Liver (tissue), 9 donors: ENCODE results near the gene TM9SF4. TPM values are rescaled to one million over a fixed set of nuclear protein-coding genes. Genes with fewer than 3 reads are reported as not detected.
"Not testable (repeated sequence)": the region's sequence is repeated elsewhere in the genome, so short reads cannot be mapped to it uniquely, and the experiment has no call there.

Experiments used
- DNase-seq: peaks from one replicate; pipeline ENCODE4 v3.0.0-alpha.2; 2017; ENCODE audit warnings: low spot score
- H3K27ac ChIP-seq, 2 donors: one replicate each; pipeline ENCODE4 v1.7.0; 2013; ENCODE audit warnings: inconsistent platforms in 2 of 2, low read length in 2 of 2, control low read depth in 1 of 2, low read depth in 1 of 2, mild to moderate bottlenecking in 1 of 2
- H3K27me3 ChIP-seq, 4 donors: one replicate each; pipeline versions ENCODE4 v1.6.1 to v1.7.0; 2013; ENCODE audit warnings: low read length in 3 of 4, inconsistent platforms in 1 of 4, mild to moderate bottlenecking in 1 of 4, moderate library complexity in 1 of 4; ENCODE audit not compliant: control insufficient read depth in 4 of 4, insufficient read depth in 4 of 4
- H3K36me3 ChIP-seq, 4 donors: one replicate each; pipeline versions ENCODE4 v1.6.1 to v1.7.0; 2013; ENCODE audit warnings: low read length in 3 of 4, mild to moderate bottlenecking in 3 of 4, low read depth in 1 of 4, moderate library complexity in 1 of 4; ENCODE audit not compliant: control insufficient read depth in 4 of 4, insufficient read depth in 3 of 4
- H3K4me1 ChIP-seq, 4 donors: one replicate each; pipeline versions ENCODE4 v1.6.1 to v1.7.0; 2013; ENCODE audit warnings: low read length in 3 of 4, mild to moderate bottlenecking in 3 of 4, moderate library complexity in 1 of 4; ENCODE audit not compliant: control insufficient read depth in 4 of 4, insufficient read depth in 4 of 4
- H3K4me3 ChIP-seq, 3 donors: one replicate each; pipeline versions ENCODE4 v1.6.1 to v1.7.0; 2013; ENCODE audit warnings: low read length in 3 of 3, control low read depth in 1 of 3, low read depth in 1 of 3, mild to moderate bottlenecking in 1 of 3
- H3K9ac ChIP-seq, 2 donors: one replicate each; pipeline ENCODE4 v1.7.0; 2013; ENCODE audit warnings: low read length in 2 of 2, mild to moderate bottlenecking in 2 of 2, moderate library complexity in 2 of 2, control low read depth in 1 of 2, low read depth in 1 of 2
- H3K9me3 ChIP-seq, 4 donors: one replicate each; pipeline versions ENCODE4 v1.6.1 to v1.7.0; 2013; ENCODE audit warnings: low read length in 3 of 4; ENCODE audit not compliant: control insufficient read depth in 4 of 4
- ATF3 ChIP-seq: IDR thresholded peaks from 2 replicates; pipeline ENCODE4 v1.6.1; 2016; ENCODE audit warnings: antibody characterized with exemption
- CTCF ChIP-seq: fragments of 150-350 bp; IDR thresholded peaks from 2 replicates; pipeline ENCODE4 v1.5.1; 2017; ENCODE audit warnings: improper control_type of control experiment, low read depth, low read length; ENCODE audit not compliant: missing input control
- EGR1 ChIP-seq, 2 donors: IDR thresholded peaks; 2 replicates each; pipeline ENCODE4 v1.6.1; 2016 to 2018; ENCODE audit warnings: antibody characterized with exemption in 2 of 2, low read depth in 2 of 2
- FOXA1 ChIP-seq: IDR thresholded peaks from 2 replicates; pipeline ENCODE4 v1.6.1; 2016; ENCODE audit warnings: antibody characterized with exemption
- HNF4A ChIP-seq, 2 donors: conservative IDR thresholded peaks; 2 replicates each; pipeline ENCODE4 v1.6.1; 2016; ENCODE audit warnings: antibody characterized with exemption in 2 of 2, mild to moderate bottlenecking in 2 of 2
- HNF4G ChIP-seq: IDR thresholded peaks from 2 replicates; pipeline ENCODE4 v1.6.1; 2016; ENCODE audit warnings: antibody characterized with exemption
- MAX ChIP-seq: IDR thresholded peaks from 2 replicates; pipeline ENCODE4 v1.6.1; 2016; ENCODE audit warnings: antibody characterized with exemption
- NR2F2 ChIP-seq: IDR thresholded peaks from 2 replicates; pipeline ENCODE4 v1.6.1; 2016; ENCODE audit warnings: antibody characterized with exemption
- RXRA ChIP-seq, 2 donors: IDR thresholded peaks; 2 replicates each; pipeline ENCODE4 v1.6.1; 2017 to 2018; ENCODE audit warnings: antibody characterized with exemption in 2 of 2, mild to moderate bottlenecking in 1 of 2
- SP1 ChIP-seq: IDR thresholded peaks from 2 replicates; pipeline ENCODE4 v1.6.1; 2018; ENCODE audit warnings: antibody characterized with exemption, mild to moderate bottlenecking
- TAF1 ChIP-seq: conservative IDR thresholded peaks from 2 replicates; pipeline ENCODE4 v1.6.1; 2016; ENCODE audit warnings: antibody characterized with exemption, mild to moderate bottlenecking
- YY1 ChIP-seq: IDR thresholded peaks from 2 replicates; pipeline ENCODE4 v1.6.1; 2016; ENCODE audit warnings: antibody characterized with exemption, mild to moderate bottlenecking
- ZBTB33 ChIP-seq: IDR thresholded peaks from 2 replicates; pipeline ENCODE4 v1.6.1; 2016; ENCODE audit warnings: antibody characterized with exemption
- WGBS: extraction: QIAGEN DNeasy Blood & Tissue Kit; methylation state at CpG from one replicate; pipeline ENCODE4 v1.1.7; 2013; 5-methylcytosine and 5-hydroxymethylcytosine counted together
- polyA plus RNA-seq, 2 donors: library from polyadenylated mRNA; stranded (reverse) in 1 of 2; unstranded in 1 of 2; fragments of 200-250 nt in 1 of 2; fragments of >200 nt in 1 of 2; fragmentation: Nextera tagmentation in 1 of 2; extraction: Ambion mirVana in 1 of 2; gene quantifications; one replicate each; pipeline versions ENCODE4 v1.2.1 to v1.2.3, GENCODE V29; 2013 to 2015
- total RNA-seq, 2 donors: library from RNA; depleted of rRNA; stranded (reverse); fragments of >200 nt; gene quantifications; one replicate each; pipeline ENCODE4 v1.2.3, GENCODE V29; 2014
- donor health status: healthy.
- donor health status: healthy.
- donor health status: healthy.
- donor health status: healthy.
- donor health status: healthy.

Gene TM9SF4
- total and polyA plus RNA-seq, 4 donors = 15.9 to 26.2 (median 22.2) TPM

- no peak for DNase-seq
- Histone ChIP-seq H3K9me3 (no peaks in the 10 kb centered on the region), H3K27ac (no peak overlapping the region), H3K4me1 (peaks cover 2 to 21% (median 10%) of the 10 kb centered on the region in 4 donors), H3K4me3 (no peak overlapping the region), H3K9ac (no peak overlapping the region), H3K27me3 (no peaks in the 10 kb centered on the region), H3K36me3 (peaks cover 0 to 6% (median 3%) of the 10 kb centered on the region in 4 donors)
- no peak for TF ChIP-seq EGR1 (IDR thresholded peaks at IDR 0.05; ENCODE audit: low read depth in 2 of 2)
- TF ChIP-seq ATF3 = no peak
- TF ChIP-seq NR2F2 = no peak
- no peak for TF ChIP-seq YY1
- WGBS = 87% methylated on average over 6 of the region's 6 CpGs
Observed at GRCh38 chr20:32116079-32116521, 6.6 kb downstream of the TM9SF4 start.

- not testable (repeated sequence) for H3K27ac ChIP-seq, H3K36me3 ChIP-seq, H3K9ac ChIP-seq, H3K27me3 ChIP-seq, H3K9me3 ChIP-seq, DNase-seq, H3K4me3 ChIP-seq
- H3K4me1 ChIP-seq = peaks cover 2 to 14% (median 3%) of the 10 kb centered on the region in 4 donors
- 93% methylated on average over 6 of the region's 6 CpGs for WGBS
Observed at GRCh38 chr20:32116796-32117195, 7.3 kb downstream of the TM9SF4 start.

GRCh38 chr20:32118427-32118826, 8.9 kb downstream of the TM9SF4 start:
- DNase-seq, H3K9ac ChIP-seq: not testable (repeated sequence)
- 95% methylated on average over 5 of the region's 5 CpGs for WGBS

GRCh38 chr20:32119734-32120133, 10.2 kb downstream of the TM9SF4 start:
- peaks cover 0 to 2% (median 1%) of the 10 kb centered on the region in 4 donors for H3K4me1 ChIP-seq
- TF ChIP-seq CTCF (no peak), ZBTB33 (no peak), HNF4A (conservative IDR thresholded peaks at IDR 0.05) (no peak), MAX (no peak), HNF4G (no peak), RXRA (IDR thresholded peaks at IDR 0.05) (no peak), NR2F2 (no peak), FOXA1 (no peak), TAF1 (no peak), SP1 (no peak)
- no peaks in the 10 kb centered on the region for H3K9me3 ChIP-seq
- no peak overlapping the region for H3K27ac ChIP-seq
- 94% methylated on average over 2 of the region's 2 CpGs for WGBS
- H3K36me3 ChIP-seq = peaks cover 0 to 7% (median 2%) of the 10 kb centered on the region in 4 donors
- H3K9ac ChIP-seq = no peak overlapping the region
- H3K27me3 ChIP-seq = no peaks in the 10 kb centered on the region
- no peak for DNase-seq
- no peak overlapping the region for H3K4me3 ChIP-seq

More at GRCh38 chr20:32118427-32118826, 8.9 kb downstream of the TM9SF4 start:
- H3K27ac ChIP-seq, H3K4me3 ChIP-seq, H3K9me3 ChIP-seq, H3K27me3 ChIP-seq, H3K4me1 ChIP-seq, H3K36me3 ChIP-seq: not testable (repeated sequence)

- H3K9me3 ChIP-seq, H3K27me3 ChIP-seq, H3K4me1 ChIP-seq, H3K27ac ChIP-seq, H3K9ac ChIP-seq, DNase-seq, H3K4me3 ChIP-seq, H3K36me3 ChIP-seq: not testable (repeated sequence)
- 94% methylated on average over 26 of the region's 31 CpGs for WGBS
Observed at GRCh38 chr20:32121908-32122307, 12.4 kb downstream of the TM9SF4 start.
